ENCODE measurements around the gene TOB1.

DNA sequence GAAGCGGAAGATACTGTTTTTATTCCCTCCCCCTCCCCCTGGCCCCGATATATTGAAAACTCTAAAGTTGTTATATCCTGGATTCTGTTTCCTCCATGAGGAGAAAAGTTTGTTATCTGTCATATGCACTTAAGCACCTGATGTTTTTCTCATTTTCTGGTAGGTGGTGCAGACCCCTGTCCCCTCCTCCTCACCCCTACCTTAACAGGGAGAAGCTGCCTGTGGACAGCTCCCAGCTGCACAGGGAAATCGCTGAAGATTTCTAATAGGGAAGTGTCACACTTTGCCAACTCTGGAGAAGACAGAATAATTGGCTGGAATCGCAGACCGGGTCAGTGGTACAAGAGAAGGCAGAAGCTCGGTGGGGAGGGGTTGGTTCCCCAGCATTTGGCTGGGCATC is 45.3 kb upstream of the TOB1 start:
- no peak for TF ChIP-seq EZH2 (IDR thresholded peaks at IDR 0.05; ENCODE audit: borderline replicate concordance, low read depth, low read length, poor library complexity, severe bottlenecking)
- TF ChIP-seq CTCF (conservative IDR thresholded peaks at IDR 0.05; ENCODE audit: low read depth, low read length), result no peak

Data from A673 (cell line).